GM12892 (cell line): ENCODE measurements around the gene MARK3.
"Not testable (repeated sequence)": the region's sequence is repeated elsewhere in the genome, so short reads cannot be mapped to it uniquely, and the experiment has no call there.

ENCODE experiments used
- DNase-seq: peaks from one replicate; pipeline ENCODE4 v3.0.0; 2011; ENCODE audit not compliant: insufficient read length
- FAIRE-seq: peaks from 2 replicates; lab custom pipeline; 2011; peaks lifted over from hg19 to GRCh38; lab: Jason Lieb, UNC
- POLR2A ChIP-seq: IDR thresholded peaks from 2 replicates; pipeline ENCODE4 v1.6.1; 2011; ENCODE audit warnings: low read depth, low read length, control low read depth
- POLR2AphosphoS5 ChIP-seq: IDR thresholded peaks from 2 replicates; pipeline ENCODE4 v1.6.1; 2011; ENCODE audit warnings: low read depth, low read length, control low read depth
- TAF1 ChIP-seq: IDR thresholded peaks from 2 replicates; pipeline ENCODE4 v1.6.1; 2011; ENCODE audit warnings: low read depth, mild to moderate bottlenecking, control low read depth, low read length, borderline replicate concordance

Gene MARK3

GRCh38 chr14:103504991-103505565 is 119.9 kb downstream of the MARK3 start:
- DNase-seq (no peak), FAIRE-seq (no peak)
- no peak for TF ChIP-seq POLR2A
- no peak for TF ChIP-seq TAF1
- TF ChIP-seq POLR2AphosphoS5 = no peak

- FAIRE-seq = no peak
- no peak for TF ChIP-seq TAF1
- TF ChIP-seq POLR2A = no peak
- TF ChIP-seq POLR2AphosphoS5 = no peak
- no peak for DNase-seq
Measured at GRCh38 chr14:103507751-103508150, 122.5 kb downstream of the MARK3 start.

GRCh38 chr14:103508521-103509329 is 123.5 kb downstream of the MARK3 start:
- FAIRE-seq (no peak), DNase-seq (no peak)
- no peak for TF ChIP-seq POLR2A
- TF ChIP-seq TAF1 = no peak
- no peak for TF ChIP-seq POLR2AphosphoS5

- DNase-seq (no peak), FAIRE-seq (no peak)
- TF ChIP-seq POLR2AphosphoS5 (no peak), TAF1 (no peak), POLR2A (no peak)
Measured at GRCh38 chr14:103509864-103510723, 124.9 kb downstream of the MARK3 start.

- FAIRE-seq (no peak), DNase-seq (no peak)
- TF ChIP-seq TAF1 (no peak), POLR2A (no peak), POLR2AphosphoS5 (no peak)
Measured at GRCh38 chr14:103510724-103511693, 125.8 kb downstream of the MARK3 start.

GRCh38 chr14:103512180-103512579 is 127.0 kb downstream of the MARK3 start:
- not testable (repeated sequence) for FAIRE-seq, DNase-seq

GRCh38 chr14:103512701-103513611 is 127.7 kb downstream of the MARK3 start:
- DNase-seq = no peak
- no peak for FAIRE-seq
- TF ChIP-seq POLR2AphosphoS5 (no peak), POLR2A (no peak), TAF1 (no peak)

- FAIRE-seq (no peak), DNase-seq (no peak)
- TF ChIP-seq TAF1 (no peak), POLR2A (no peak), POLR2AphosphoS5 (no peak)
Measured at GRCh38 chr14:103514596-103515421, 129.6 kb downstream of the MARK3 start.

GRCh38 chr14:103516426-103517173 is 131.4 kb downstream of the MARK3 start:
- DNase-seq = no peak
- no peak for TF ChIP-seq POLR2A
- no peak for TF ChIP-seq TAF1
- no peak for TF ChIP-seq POLR2AphosphoS5
- no peak for FAIRE-seq

GRCh38 chr14:103517174-103517566 is 132.0 kb downstream of the MARK3 start:
- no peak for TF ChIP-seq POLR2A
- no peak for TF ChIP-seq TAF1
- no peak for TF ChIP-seq POLR2AphosphoS5
- DNase-seq = no peak
- FAIRE-seq = no peak
